GM15510 (cell line): ENCODE data around the gene DKK3.

Experiments
- POLR2A ChIP-seq: IDR thresholded peaks from 3 replicates; pipeline ENCODE4 v1.6.1; 2011; ENCODE audit warnings: borderline replicate concordance; ENCODE audit not compliant: insufficient read length; ENCODE audit errors: extremely low read depth

DKK3 gene

GRCh38 chr11:12017243-12017678, 8.8 kb upstream of the DKK3 start:
- TF ChIP-seq POLR2A, result no peak

DNA sequence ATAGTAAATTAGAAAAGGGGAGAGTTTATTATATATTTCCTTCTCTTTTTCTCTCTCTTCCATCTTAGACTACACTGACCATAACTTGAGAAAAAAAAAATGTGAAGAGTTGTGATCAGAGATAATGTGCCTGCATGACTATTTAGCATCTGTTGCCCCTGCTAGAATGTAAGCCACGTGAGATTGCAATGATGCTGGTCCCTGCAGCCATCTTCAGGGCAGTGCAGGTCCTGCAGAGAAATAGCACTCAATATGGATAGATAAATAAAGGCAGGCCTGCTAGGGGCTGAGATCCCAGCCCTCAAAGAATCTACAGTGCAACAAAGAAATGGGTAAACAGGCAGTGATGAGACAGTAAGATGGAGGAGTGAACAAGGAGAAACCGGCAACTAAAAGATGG, 7.8 kb upstream of the DKK3 start:
- TF ChIP-seq POLR2A, result no peak

- no peak for TF ChIP-seq POLR2A
Measured at GRCh38 chr11:12015486-12015885, 7.1 kb upstream of the DKK3 start.

DNA sequence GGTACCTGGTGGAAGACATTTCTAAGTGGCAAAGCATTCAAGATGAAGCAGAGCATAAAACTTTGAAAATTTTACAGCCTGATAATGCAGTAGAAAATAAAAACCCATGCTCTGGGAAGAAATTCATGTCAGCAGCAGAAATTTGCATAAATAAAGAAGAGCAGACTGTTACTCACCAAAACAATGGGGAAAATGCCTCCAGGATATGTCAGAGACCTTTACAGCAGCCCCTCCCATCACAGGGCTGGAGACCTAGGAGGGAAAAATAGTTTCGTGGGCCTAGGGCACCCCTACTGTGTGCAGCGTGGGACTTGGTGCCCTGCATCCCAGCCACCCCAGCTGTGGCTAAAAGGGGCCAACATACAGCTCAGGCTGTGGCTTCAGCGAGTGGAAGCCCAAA, 5.4 kb upstream of the DKK3 start:
- no peak for TF ChIP-seq POLR2A

GRCh38 chr11:12009617-12010321, 1.3 kb upstream of the DKK3 start:
- no peak for TF ChIP-seq POLR2A

- no peak for TF ChIP-seq POLR2A
Measured at GRCh38 chr11:12008790-12009616, 577 bp upstream of the DKK3 start.

DNA sequence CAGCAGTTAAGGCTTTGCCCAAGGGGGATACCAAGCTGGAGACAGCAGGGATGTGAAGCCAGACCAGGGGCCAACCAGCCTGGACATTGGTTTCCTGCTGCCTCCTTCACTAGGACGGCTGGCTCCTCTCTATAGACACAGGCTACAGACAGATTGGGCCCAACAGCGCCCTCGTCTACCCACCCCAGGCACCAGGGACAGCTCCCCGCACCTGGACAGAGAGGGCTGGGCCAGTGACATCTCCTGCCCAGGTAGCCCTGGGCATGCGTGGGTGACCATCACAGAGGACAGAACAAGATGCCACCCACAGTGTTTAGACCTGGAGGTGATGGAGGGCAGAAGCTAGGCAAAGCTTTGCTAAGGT, 1.2 kb downstream of the DKK3 start:
- no peak for TF ChIP-seq POLR2A

DNA sequence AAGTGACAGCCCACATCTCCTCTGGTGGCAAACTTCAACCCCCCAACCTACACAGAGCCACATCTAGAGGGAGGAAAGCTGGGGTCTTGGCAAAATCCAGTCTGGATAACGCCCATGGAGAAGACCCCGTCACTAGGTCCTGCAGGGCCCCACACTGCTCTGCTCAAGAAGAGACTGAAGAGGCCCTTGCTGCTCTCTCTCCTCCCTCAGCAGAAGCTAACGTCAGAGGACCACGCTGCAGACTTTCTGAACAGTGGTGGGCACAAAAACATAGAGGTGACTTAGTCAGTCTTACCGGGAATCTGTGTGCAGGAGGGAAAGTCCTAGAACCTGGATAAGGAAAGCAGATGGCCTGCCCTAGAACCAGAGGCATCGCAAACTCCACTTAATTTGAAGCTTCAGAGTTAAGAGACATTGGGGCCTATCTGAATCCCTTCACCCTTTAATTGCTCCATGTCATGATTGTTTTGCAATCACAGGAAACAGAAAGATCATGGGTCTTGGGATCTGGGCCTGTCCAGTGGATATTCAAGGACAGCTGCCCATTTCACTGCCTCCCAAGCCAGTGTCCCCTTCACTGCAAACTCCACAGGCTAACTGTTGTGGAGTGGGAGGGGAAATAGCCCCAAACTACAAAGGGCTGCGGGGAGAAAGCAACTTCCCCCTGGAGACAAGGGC, 1.7 kb downstream of the DKK3 start:
- no peak for TF ChIP-seq POLR2A

DNA sequence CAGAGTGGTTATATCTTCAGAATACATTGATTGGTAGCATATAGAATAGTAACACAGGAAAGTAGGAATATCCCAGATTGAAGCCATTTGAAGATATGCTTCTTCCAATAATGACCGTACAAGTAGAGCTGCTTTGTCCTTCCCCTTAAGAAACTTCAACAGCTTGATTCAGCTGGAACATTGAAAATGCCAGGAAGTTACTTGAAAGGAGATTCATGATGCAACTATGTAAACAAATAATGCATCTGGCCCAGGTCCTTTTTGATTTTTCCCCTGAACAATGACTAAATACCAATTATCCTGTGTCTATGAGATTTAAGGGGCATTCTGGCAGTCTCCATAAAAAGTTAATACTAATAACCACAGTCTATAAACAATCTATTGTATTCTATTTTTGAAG, 3.0 kb downstream of the DKK3 start:
- no peak for TF ChIP-seq POLR2A

- TF ChIP-seq POLR2A, result no peak
Measured at GRCh38 chr11:12005061-12005460, 3.4 kb downstream of the DKK3 start.

DNA sequence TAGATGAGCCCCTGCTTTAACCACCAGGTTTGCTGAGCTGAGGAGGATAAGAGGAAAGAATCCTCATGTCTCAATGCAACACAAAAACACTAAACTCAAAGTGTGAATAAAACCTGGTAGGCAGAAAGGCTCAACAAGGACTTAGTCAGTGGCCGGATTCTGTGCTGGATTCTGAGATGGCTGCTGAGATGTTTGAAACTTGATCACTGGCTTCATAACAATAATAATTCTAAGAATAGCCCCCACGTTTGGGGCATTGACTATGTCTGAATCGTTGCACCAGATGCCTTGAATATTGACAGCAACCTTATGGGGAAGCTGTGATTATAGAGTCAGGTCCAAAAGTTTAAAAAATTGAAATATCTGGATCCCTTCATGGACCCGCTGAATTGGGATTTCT, 4.6 kb downstream of the DKK3 start:
- no peak for TF ChIP-seq POLR2A

GRCh38 chr11:12003336-12003735, 5.1 kb downstream of the DKK3 start:
- no peak for TF ChIP-seq POLR2A

- no peak for TF ChIP-seq POLR2A
Measured at GRCh38 chr11:12001186-12001585, 7.2 kb downstream of the DKK3 start.

GRCh38 chr11:11998091-11998781, 10.2 kb downstream of the DKK3 start:
- no peak for TF ChIP-seq POLR2A

GRCh38 chr11:11997049-11997322, 11.4 kb downstream of the DKK3 start:
- no peak for TF ChIP-seq POLR2A

DNA sequence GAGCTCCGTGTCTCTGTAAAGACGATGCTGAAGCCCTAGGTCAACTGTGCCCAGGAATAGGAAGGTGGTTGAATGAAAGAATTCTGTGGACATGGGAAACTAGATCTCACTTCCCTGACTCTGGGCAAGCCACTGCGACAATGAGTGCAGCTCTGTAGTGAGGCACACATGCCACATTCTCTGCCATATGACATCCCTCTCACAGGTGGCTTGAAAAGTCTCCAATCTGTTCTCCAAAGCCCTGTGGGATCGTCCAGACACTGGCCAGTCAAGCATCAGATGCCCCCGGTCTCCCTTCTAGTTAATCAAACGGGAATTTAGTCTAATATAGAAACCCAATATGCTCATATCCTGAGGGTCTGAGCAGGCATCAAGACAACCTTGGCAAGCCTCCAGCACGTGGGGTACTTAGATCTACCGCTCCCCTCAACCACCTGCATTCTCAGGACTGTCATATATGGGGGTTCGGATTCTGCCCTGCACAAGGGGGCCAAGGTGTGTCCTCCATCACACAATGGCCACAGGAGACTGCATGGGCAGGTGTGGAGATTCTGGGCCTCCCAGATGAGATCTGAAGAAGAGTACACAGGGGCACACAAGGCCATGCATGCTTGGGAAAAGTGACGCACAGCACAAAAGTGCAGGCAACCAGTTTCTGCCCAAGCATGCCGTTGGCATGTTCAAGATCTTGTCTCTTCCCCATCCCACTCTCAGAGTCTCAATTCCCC, 11.9 kb downstream of the DKK3 start:
- TF ChIP-seq POLR2A, result no peak

DNA sequence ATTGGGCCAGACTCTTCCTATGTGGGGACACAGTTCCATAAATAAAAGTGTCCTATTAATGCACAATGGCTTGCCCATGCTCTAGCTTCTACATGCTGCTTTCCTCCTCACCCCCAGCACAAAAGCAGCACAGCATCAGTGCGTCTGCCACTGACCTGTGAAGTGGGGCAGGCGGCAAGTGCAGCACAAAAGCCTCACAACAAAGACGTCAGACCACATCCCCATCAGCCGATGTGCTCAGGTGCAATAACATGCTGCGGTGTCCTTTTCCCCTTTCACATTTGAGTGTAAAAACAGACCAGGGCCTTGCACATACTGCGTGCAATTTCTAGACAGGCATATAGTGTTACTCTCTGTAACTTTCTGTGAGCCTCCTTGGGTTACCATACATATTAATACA, 12.8 kb downstream of the DKK3 start:
- TF ChIP-seq POLR2A, result no peak
